Endothelial cell of umbilical vein (primary cell): ENCODE measurements around the gene OTOP2. TPM values are rescaled to one million over a fixed set of nuclear protein-coding genes. Genes with fewer than 3 reads are reported as not detected.

Source experiments
- BruUV-seq: library from RNA; stranded (reverse); fragments of 400-500 nt; replicated peaks from 2 replicates; lab custom pipeline; 2021; lab: Mats Ljungman, UMichigan
- CTCF ChIA-PET: fragments of 300-600, 350-600 bp; sonication (Branson Sonifier 250); formaldehyde crosslinking; loops from one replicate; lab custom pipeline; 2021; ENCODE audit warnings: antibody characterized with exemption, inconsistent platforms; lab: Charles Lee
- POLR2A ChIA-PET: fragments of 300-600, 350-600 bp; sonication (Branson Sonifier 250); formaldehyde crosslinking; loops from one replicate; lab custom pipeline; 2021; ENCODE audit warnings: antibody characterized with exemption, inconsistent platforms; lab: Charles Lee
- DNase-seq: peaks from one replicate; pipeline ENCODE4 v3.0.0-alpha.2; 2011; ENCODE audit warnings: low read depth, low spot score
- FAIRE-seq: peaks from 2 replicates; lab custom pipeline; 2011; peaks lifted over from hg19 to GRCh38; lab: Jason Lieb, UNC
- H2AFZ ChIP-seq: 2 replicates; pipeline ENCODE4 v1.6.0; 2012; ENCODE audit warnings: low read depth, low read length, control low read depth, inconsistent platforms
- H3K27ac ChIP-seq: 2 replicates; pipeline ENCODE4 v1.5.1; 2011; ENCODE audit warnings: low read depth, mild to moderate bottlenecking, control low read depth, low read length, moderate library complexity; ENCODE audit not compliant: insufficient read depth
- H3K27me3 ChIP-seq, 2 experiments: 2 replicates each; pipeline versions ENCODE4 v1.6.0 to v1.6.1; 2011; ENCODE audit warnings: low read length in 2 of 2, mixed read lengths in 1 of 2; ENCODE audit not compliant: control insufficient read depth in 2 of 2, insufficient read depth in 2 of 2
- H3K36me3 ChIP-seq, 2 experiments: 2 replicates in 1 of 2; 3 replicates in 1 of 2; pipeline ENCODE4 v1.5.1; 2011; ENCODE audit warnings: low read length in 2 of 2, mild to moderate bottlenecking in 1 of 2, moderate library complexity in 1 of 2; ENCODE audit not compliant: control insufficient read depth in 2 of 2, insufficient read depth in 2 of 2; ENCODE audit errors: extremely low read depth in 1 of 2
- H3K4me1 ChIP-seq: 3 replicates; pipeline ENCODE4 v1.5.1; 2011; ENCODE audit warnings: mild to moderate bottlenecking, low read length; ENCODE audit not compliant: control insufficient read depth, insufficient read depth; ENCODE audit errors: extremely low read depth
- H3K4me2 ChIP-seq: 2 replicates; pipeline ENCODE4 v1.6.1; 2011; ENCODE audit warnings: low read length, control low read depth, mixed read lengths; ENCODE audit not compliant: insufficient read depth
- H3K4me3 ChIP-seq, 3 experiments: fragments of 200-600 bp in 1 of 3; sonication (generic), shearing (Covaris generic) in 1 of 3; replicated peaks in 1 of 3; 2 replicates each; pipeline ENCODE4 v1.5.1; 2011 to 2016; ENCODE audit warnings: control low read depth in 3 of 3, low read length in 3 of 3, mild to moderate bottlenecking in 2 of 3, inconsistent platforms in 1 of 3, low read depth in 1 of 3, moderate library complexity in 1 of 3; ENCODE audit not compliant: insufficient read depth in 1 of 3
- H3K79me2 ChIP-seq: 2 replicates; pipeline ENCODE4 v1.6.0; 2012; ENCODE audit warnings: low read length, inconsistent platforms; ENCODE audit not compliant: control insufficient read depth, insufficient read depth
- H3K9ac ChIP-seq: replicated peaks from 2 replicates; pipeline ENCODE3; 2011; ENCODE audit warnings: low read length, control low read depth; ENCODE audit not compliant: insufficient read depth; ENCODE audit errors: extremely low read depth
- H3K9me1 ChIP-seq: replicated peaks from 3 replicates; pipeline ENCODE4 v1.6.0; 2011; ENCODE audit warnings: mild to moderate bottlenecking, low read length; ENCODE audit not compliant: control insufficient read depth, insufficient read depth; ENCODE audit errors: extremely low read depth
- H3K9me3 ChIP-seq: replicated peaks from 2 replicates; pipeline ENCODE4 v1.5.1; 2012; ENCODE audit warnings: low read length, inconsistent platforms; ENCODE audit not compliant: control insufficient read depth, insufficient read depth
- H4K20me1 ChIP-seq: replicated peaks from 2 replicates; pipeline ENCODE3; 2011; ENCODE audit warnings: mild to moderate bottlenecking, low read length; ENCODE audit not compliant: control insufficient read depth, insufficient read depth; ENCODE audit errors: extremely low read depth
- EZH2 ChIP-seq: IDR thresholded peaks from 2 replicates; pipeline ENCODE4 v1.6.1; 2012; ENCODE audit warnings: borderline replicate concordance, low read depth, mild to moderate bottlenecking, moderate library complexity, low read length, inconsistent platforms; ENCODE audit not compliant: severe bottlenecking
- FOS ChIP-seq: IDR thresholded peaks from 2 replicates; pipeline ENCODE4 v1.6.1; 2011; ENCODE audit warnings: mild to moderate bottlenecking, low read length, moderate library complexity, borderline replicate concordance; ENCODE audit not compliant: insufficient read depth
- GATA2 ChIP-seq: IDR thresholded peaks from 2 replicates; pipeline ENCODE4 v1.7.0; 2011; ENCODE audit warnings: low read depth, mild to moderate bottlenecking, moderate library complexity, mixed read lengths, low read length; ENCODE audit not compliant: insufficient read length, insufficient read depth
- JUN ChIP-seq: IDR thresholded peaks from 2 replicates; pipeline ENCODE4 v1.6.1; 2011; ENCODE audit warnings: borderline replicate concordance, low read depth; ENCODE audit not compliant: insufficient read length, insufficient read depth
- MYC ChIP-seq: IDR thresholded peaks from one replicate; pipeline ENCODE4 v1.6.1; 2011; ENCODE audit warnings: mild to moderate bottlenecking, low read depth, low read length
- POLR2A ChIP-seq: IDR thresholded peaks from 2 replicates; pipeline ENCODE4 v1.6.1; 2012; ENCODE audit warnings: low read depth, mild to moderate bottlenecking, control low read depth, low read length
- POLR2AphosphoS5 ChIP-seq: IDR thresholded peaks from 2 replicates; pipeline ENCODE4 v1.6.1; 2012; ENCODE audit warnings: low read depth, mild to moderate bottlenecking, control low read depth, low read length, moderate library complexity; ENCODE audit not compliant: insufficient read depth
- dilution Hi-C: fragments of 300-500 bp; cut with MboI; formaldehyde crosslinking; loops from one replicate; pipeline ENCODE4 v1.15.0; 2019; ENCODE audit warnings: low sequenced_read_pairs; ENCODE audit not compliant: extremely low pct_ligation_motif_present
- intact Hi-C: fragments of 100-400 bp; cut with micrococcal nuclease; formaldehyde crosslinking; loops from one replicate; pipeline ENCODE4 v1.10.0; 2022
- polyA plus RNA-seq, 4 experiments: library from polyadenylated mRNA; depleted of rRNA in 3 of 4; stranded (reverse) in 3 of 4; unstranded in 1 of 4; fragments of >200 nt; gene quantifications; 2 replicates each; pipeline versions ENCODE4 v1.2.1 to v1.2.3, GENCODE V29; 2011 to 2012; ENCODE audit warnings: missing spikeins in 1 of 4
- total RNA-seq: library from RNA; stranded (reverse); gene quantifications from 2 replicates; pipeline ENCODE4 v1.2.3, GENCODE V29; 2021
- TF ChIP-seq, protein P1 (sequence below), 2 donors: IDR thresholded peaks; 1 replicate in 1 of 2; 2 replicates in 1 of 2; pipeline ENCODE4 v1.5.1; 2011; ENCODE audit warnings: low read length in 2 of 2, mild to moderate bottlenecking in 2 of 2, moderate library complexity in 2 of 2, control low read depth in 1 of 2, inconsistent platforms in 1 of 2, low read depth in 1 of 2; ENCODE audit not compliant: insufficient read depth in 1 of 2; ENCODE audit errors: extremely low read depth in 1 of 2
- TF ChIP-seq, protein P2 (sequence below): IDR thresholded peaks from 2 replicates; pipeline ENCODE4 v1.6.1; 2011; ENCODE audit not compliant: insufficient read depth, insufficient read length

OTOP2 gene
- total and polyA plus RNA-seq, 2 donors (not counting 3 experiments of a cell fraction or from before 2014, with no cell fraction given), result not detected

DNA sequence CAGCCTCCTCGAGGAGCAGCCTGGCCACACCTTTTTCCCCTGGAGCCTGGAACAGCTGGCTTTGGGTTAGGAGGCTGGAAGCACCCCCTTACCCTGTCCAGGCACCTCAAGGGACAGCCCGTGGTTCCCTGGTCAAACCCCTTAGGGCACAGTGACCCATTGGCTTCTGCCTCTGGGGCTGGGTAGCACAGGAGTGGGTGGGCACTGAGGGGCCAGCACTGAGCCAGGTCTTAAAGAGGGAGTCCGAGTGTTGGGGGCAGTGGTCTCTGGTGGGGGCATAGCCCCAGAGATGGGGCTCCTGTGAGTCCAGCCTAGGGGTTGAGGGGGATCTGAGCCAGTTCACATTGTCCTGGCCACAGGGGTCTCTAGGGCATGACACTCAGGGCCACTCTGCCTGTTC is 27.0 kb downstream of the OTOP2 start:
- Histone ChIP-seq H3K79me2 (no peaks in the 10 kb centered on the region), H3K4me3 (no peak overlapping the region), H2AFZ (no peak overlapping the region), H3K9me1 (no peaks in the 10 kb centered on the region), H3K36me3 (no peaks in the 10 kb centered on the region), H3K27me3 (no peaks in the 10 kb centered on the region), H4K20me1 (no peaks in the 10 kb centered on the region), H3K4me1 (no peaks in the 10 kb centered on the region), H3K9ac (no peak overlapping the region), H3K4me2 (no peak overlapping the region), H3K9me3 (no peaks in the 10 kb centered on the region), H3K27ac (no peak overlapping the region)
- no peak for TF ChIP-seq GATA2
- TF ChIP-seq POLR2AphosphoS5, result no peak
- TF ChIP-seq FOS, result no peak
- no peak for TF ChIP-seq POLR2A
- TF ChIP-seq EZH2, result no peak
- TF ChIP-seq, protein P1, sequence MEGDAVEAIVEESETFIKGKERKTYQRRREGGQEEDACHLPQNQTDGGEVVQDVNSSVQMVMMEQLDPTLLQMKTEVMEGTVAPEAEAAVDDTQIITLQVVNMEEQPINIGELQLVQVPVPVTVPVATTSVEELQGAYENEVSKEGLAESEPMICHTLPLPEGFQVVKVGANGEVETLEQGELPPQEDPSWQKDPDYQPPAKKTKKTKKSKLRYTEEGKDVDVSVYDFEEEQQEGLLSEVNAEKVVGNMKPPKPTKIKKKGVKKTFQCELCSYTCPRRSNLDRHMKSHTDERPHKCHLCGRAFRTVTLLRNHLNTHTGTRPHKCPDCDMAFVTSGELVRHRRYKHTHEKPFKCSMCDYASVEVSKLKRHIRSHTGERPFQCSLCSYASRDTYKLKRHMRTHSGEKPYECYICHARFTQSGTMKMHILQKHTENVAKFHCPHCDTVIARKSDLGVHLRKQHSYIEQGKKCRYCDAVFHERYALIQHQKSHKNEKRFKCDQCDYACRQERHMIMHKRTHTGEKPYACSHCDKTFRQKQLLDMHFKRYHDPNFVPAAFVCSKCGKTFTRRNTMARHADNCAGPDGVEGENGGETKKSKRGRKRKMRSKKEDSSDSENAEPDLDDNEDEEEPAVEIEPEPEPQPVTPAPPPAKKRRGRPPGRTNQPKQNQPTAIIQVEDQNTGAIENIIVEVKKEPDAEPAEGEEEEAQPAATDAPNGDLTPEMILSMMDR (IDR thresholded peaks at IDR 0.05; ENCODE audit: extremely low read depth in 1 of 2, insufficient read depth in 1 of 2, low read depth in 1 of 2, low read length in 2 of 2), result no peak
- TF ChIP-seq MYC, result no peak
- TF ChIP-seq JUN, result no peak
- TF ChIP-seq, protein P2, sequence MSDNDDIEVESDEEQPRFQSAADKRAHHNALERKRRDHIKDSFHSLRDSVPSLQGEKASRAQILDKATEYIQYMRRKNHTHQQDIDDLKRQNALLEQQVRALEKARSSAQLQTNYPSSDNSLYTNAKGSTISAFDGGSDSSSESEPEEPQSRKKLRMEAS, result no peak
- dilution Hi-C loops (no loop called here), intact Hi-C loops (no loop called here)
- no peak for DNase-seq
- ChIA-PET CTCF (interaction anchor here (3.8 kb wide), 1 partner anchor 10 kb away, joined by 19 read pairs; no protein-coding TSS in a partner anchor), POLR2A (no interaction called here)
- FAIRE-seq, result no peak
- BruUV-seq, result no TSS peak
